Lung (tissue), 12 donors: ENCODE results near the gene NFASC. TPM values are rescaled to one million over a fixed set of nuclear protein-coding genes. Genes with fewer than 3 reads are reported as not detected.

Source experiments
- ATAC-seq: fragments of 200-7000 bp; cut with Tn5 transposase; one replicate; pipeline ENCODE4 v1.9.1; 2020; ENCODE audit warnings: moderate number of reproducible peaks; ENCODE audit not compliant: insufficient read depth, low FRiP score
- DNase-seq, 3 donors: peaks; one replicate each; pipeline ENCODE4 v3.0.0-alpha.2; 2013 to 2017
- H3K27ac ChIP-seq, 2 donors: one replicate each; pipeline ENCODE4 v1.5.1; 2013; ENCODE audit warnings: mild to moderate bottlenecking in 2 of 2, moderate library complexity in 2 of 2, control low read depth in 1 of 2, inconsistent platforms in 1 of 2, low read depth in 1 of 2, low read length in 1 of 2
- H3K27me3 ChIP-seq, 3 donors: one replicate each; pipeline ENCODE4 v1.5.1; 2013; ENCODE audit warnings: low read length in 2 of 3; ENCODE audit not compliant: control insufficient read depth in 3 of 3, insufficient read depth in 3 of 3
- H3K36me3 ChIP-seq, 4 donors: one replicate each; pipeline ENCODE4 v1.5.1; 2013; ENCODE audit warnings: low read length in 4 of 4, mild to moderate bottlenecking in 1 of 4, moderate library complexity in 1 of 4; ENCODE audit not compliant: control insufficient read depth in 4 of 4, insufficient read depth in 4 of 4
- H3K4me1 ChIP-seq, 5 donors: one replicate each; pipeline ENCODE4 v1.5.1; 2013; ENCODE audit warnings: low read length in 5 of 5, mild to moderate bottlenecking in 2 of 5, moderate library complexity in 1 of 5; ENCODE audit not compliant: control insufficient read depth in 5 of 5, insufficient read depth in 5 of 5
- H3K4me3 ChIP-seq: one replicate; pipeline ENCODE4 v1.5.1; 2013; ENCODE audit warnings: mild to moderate bottlenecking, control low read depth, moderate library complexity
- H3K9ac ChIP-seq, 2 donors: one replicate each; pipeline ENCODE4 v1.5.1; 2013; ENCODE audit warnings: low read length in 2 of 2, control low read depth in 1 of 2; ENCODE audit not compliant: insufficient read depth in 1 of 2
- H3K9me3 ChIP-seq, 4 donors: one replicate each; pipeline ENCODE4 v1.5.1; 2013; ENCODE audit warnings: low read length in 3 of 4, mild to moderate bottlenecking in 1 of 4, moderate library complexity in 1 of 4; ENCODE audit not compliant: control insufficient read depth in 4 of 4, insufficient read depth in 3 of 4
- CTCF ChIP-seq: IDR thresholded peaks from 2 replicates; pipeline ENCODE4 v1.5.1; 2012; ENCODE audit warnings: mild to moderate bottlenecking; ENCODE audit errors: control extremely low read depth, extremely low read depth
- WGBS, 2 donors: extraction: QIAGEN DNeasy Blood & Tissue Kit; methylation state at CpG; one replicate each; pipeline ENCODE4 v1.1.7; 2013; 5-methylcytosine and 5-hydroxymethylcytosine counted together
- polyA plus RNA-seq, 2 donors: library from polyadenylated mRNA; stranded (reverse); fragments of 200-250 nt; gene quantifications; one replicate each; pipeline ENCODE4 v1.2.1, GENCODE V29; 2013
- total RNA-seq, 2 donors: library from RNA; depleted of rRNA in 1 of 2; stranded (reverse); fragments of >200 nt in 1 of 2; gene quantifications; one replicate each; pipeline ENCODE4 v1.2.1, GENCODE V29; 2014 to 2021
- donor health status: control.
- donor health status: control.
- donor health status: Bipolar disorder and iron deficiency.
- donor health status: healthy.
- donor health status: DM: yes; HTN: yes; CAD: no.

Gene NFASC
- total and polyA plus RNA-seq, 4 donors = 1.8 to 11.2 (median 3.8) TPM

GRCh38 chr1:204950353-204951001 lies 79.8 kb downstream of the NFASC start:
- DNase-seq = no peak

GRCh38 chr1:204958317-204959307 lies 88.0 kb downstream of the NFASC start:
- ATAC-seq = no peak
- no peak for DNase-seq
- WGBS, 2 donors = 67 to 76% methylated on average over 11 of the region's 11 CpGs
- no peak overlapping the region for H3K4me3 ChIP-seq
- H3K9me3 ChIP-seq = no peaks in the 10 kb centered on the region
- H3K27me3 ChIP-seq = peaks cover 0 to 21% (median 3%) of the 10 kb centered on the region in 3 donors
- H3K36me3 ChIP-seq = no peaks in the 10 kb centered on the region
- no peak overlapping the region for H3K9ac ChIP-seq
- no peak overlapping the region for H3K27ac ChIP-seq
- TF ChIP-seq CTCF = no peak
- H3K4me1 ChIP-seq = peaks cover 0 to 4% (median 0%) of the 10 kb centered on the region in 5 donors

More at GRCh38 chr1:204950353-204951001, 79.8 kb downstream of the NFASC start:
- Histone ChIP-seq H3K9me3 (no peaks in the 10 kb centered on the region), H3K4me3 (no peak overlapping the region), H3K9ac (no peak overlapping the region), H3K27ac (no peak overlapping the region), H3K27me3 (peaks cover 0 to 7% (median 0%) of the 10 kb centered on the region in 3 donors), H3K4me1 (no peaks in the 10 kb centered on the region), H3K36me3 (no peaks in the 10 kb centered on the region)
- no peak for TF ChIP-seq CTCF
- WGBS, 2 donors = 61 to 69% methylated on average over 13 of the region's 13 CpGs
- ATAC-seq = no peak

- ATAC-seq (no peak), DNase-seq (no peak)
- Histone ChIP-seq H3K4me1 (peaks cover 0 to 4% (median 0%) of the 10 kb centered on the region in 5 donors), H3K27ac (no peak overlapping the region), H3K9ac (no peak overlapping the region), H3K9me3 (no peaks in the 10 kb centered on the region), H3K4me3 (no peak overlapping the region), H3K27me3 (peaks cover 0 to 21% (median 3%) of the 10 kb centered on the region in 3 donors), H3K36me3 (no peaks in the 10 kb centered on the region)
- TF ChIP-seq CTCF = no peak
- 38 to 44% methylated on average over 5 of the region's 5 CpGs for WGBS, 2 donors
Observed at GRCh38 chr1:204959374-204959773, 88.7 kb downstream of the NFASC start.
